CD4-positive, alpha-beta T cell treated with Interleukin-21 for 1 hour (primary cell): ENCODE measurements around the gene PRKCA.

Experiments used
- DNase-seq: peaks from one replicate; pipeline ENCODE4 v3.0.0-alpha.2; 2020

PRKCA gene

DNA sequence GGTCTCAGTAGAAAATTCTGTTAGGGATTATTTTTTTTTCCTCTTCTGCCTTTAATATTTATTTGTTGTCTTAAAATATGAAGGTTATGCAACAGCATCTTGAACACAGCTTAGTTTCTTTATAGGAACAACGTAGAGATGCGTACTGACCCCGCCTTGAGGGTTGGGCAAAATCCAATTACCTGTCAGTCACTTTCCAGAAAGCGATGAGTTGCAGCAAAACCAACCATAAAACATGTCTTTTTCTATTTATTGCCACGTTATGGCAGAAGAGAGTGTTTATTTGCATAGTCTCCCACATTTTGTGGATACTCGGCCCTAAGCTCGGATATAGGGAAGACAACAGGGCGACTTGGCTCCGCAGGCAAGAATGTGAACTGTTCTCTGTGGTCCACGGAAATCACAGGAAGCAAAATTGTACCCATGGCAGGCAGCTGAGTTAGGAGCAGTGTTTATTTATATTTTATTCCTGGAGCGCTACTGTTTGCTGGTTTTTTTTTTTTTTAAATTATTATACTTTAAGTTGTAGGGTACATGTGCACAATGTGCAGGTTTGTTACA is 488.2 kb downstream of the PRKCA start:
- DNase-seq: no peak

DNA sequence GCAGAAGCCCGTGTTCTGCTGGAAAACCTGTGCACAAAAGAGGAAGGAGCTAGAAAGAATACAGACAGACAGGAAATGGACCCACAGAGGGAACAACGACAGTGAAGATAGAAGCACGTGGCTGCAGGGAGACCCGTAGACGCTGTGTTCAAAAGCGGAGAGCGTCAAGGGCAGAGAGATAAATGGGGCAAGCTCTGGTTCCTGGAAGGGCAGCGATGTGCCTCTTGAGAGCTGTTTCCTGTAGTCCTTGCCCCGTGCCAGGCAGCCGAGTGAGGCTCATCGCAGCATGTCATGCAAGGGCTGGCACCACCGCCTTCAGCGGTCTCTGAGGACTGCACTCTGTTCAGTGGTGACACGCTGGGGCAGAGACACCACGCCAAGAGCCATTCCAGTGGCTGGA is 488.9 kb downstream of the PRKCA start:
- DNase-seq: no peak

DNA sequence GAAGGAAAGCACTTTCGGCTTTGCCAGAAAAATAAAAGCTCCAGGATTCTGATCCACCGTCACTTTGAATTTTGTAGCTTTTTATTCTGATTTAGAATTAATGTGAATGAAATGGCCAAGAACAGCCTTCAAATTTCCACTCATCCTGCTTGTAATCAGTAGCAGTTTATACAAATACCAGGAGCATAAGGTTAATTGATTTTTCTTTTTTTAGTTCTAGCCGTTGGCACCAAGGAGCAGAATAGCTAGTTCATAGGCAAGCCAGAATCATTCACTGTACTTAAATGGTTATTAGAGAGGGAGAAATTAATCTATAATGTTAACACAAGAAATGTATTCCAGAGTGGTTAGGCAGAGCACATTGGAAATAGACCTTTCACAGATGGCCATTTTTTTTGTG is 491.4 kb downstream of the PRKCA start:
- DNase-seq: no peak

DNA sequence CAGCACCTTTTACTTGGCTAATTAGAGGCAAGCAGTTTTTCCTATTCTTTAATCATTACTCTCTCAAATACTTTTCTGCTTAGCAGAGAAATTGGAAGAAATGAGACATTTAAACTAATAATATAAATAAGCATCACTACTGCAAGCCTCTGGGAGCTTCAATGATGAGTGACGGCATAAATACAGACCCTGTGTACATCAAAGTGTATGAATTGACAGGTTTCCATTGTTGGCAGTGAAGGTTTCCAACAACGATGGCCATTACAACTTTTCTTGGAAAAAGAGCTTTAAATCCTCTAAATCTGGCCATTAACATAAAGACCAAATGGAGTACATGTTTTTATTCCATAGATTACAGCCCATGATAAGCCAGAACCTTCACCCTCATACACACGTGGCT is 493.1 kb downstream of the PRKCA start:
- DNase-seq: no peak

DNA sequence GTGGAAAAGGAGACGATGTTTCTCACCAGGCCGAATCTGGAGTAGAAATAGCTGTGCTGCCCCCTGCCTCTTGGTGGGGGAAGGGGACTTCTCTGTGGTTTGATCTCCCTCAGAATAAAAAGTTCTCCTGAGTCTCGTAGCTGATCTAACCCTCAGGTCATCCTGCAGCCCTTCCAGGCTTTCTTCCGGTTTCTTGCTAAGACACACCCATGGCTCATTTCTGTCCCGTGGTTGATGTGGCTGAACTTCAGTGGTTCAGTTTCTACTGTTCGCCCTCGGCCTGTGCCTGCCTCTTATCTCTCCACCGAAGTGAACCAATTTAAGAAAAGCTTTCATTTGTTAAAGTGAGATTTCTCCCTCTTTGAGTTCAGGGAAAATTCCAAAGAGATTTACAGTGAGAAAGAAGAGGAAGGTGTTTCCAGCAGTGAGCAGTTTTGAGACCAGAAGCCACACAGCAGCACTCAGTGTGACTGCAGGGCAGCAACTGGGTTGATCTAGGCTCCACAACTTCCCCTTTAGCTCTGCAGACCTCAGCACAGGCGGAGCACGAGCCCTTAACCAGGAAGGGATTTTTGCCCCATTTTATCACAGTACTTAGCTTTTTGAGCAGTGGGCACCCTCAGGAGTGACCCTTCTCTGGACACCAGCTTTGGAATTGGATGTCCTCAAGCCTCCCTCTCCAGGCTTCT is 497.6 kb downstream of the PRKCA start:
- no peak for DNase-seq

DNA sequence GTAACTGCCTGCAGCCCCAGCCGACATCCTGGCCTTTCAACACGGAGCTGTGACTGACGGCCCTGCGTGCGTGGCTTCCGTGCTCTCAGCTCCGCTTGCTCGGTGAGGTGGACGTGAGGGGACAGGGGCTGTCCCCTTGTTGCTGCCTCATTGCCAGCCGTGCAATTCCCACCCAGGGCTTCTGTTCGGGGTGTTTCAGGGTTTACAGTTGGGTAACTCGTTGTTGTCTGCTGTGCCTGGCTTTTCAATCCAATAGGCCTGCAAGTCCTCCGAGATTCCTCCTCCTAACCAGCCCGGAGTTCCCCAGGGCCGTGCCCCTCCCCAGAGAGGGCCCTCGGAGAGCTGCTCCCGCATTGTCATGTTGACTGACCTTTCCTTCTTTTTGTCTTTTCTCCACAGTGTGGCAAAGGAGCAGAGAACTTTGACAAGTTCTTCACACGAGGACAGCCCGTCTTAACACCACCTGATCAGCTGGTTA is 501.1 kb downstream of the PRKCA start:
- DNase-seq: no peak

DNA sequence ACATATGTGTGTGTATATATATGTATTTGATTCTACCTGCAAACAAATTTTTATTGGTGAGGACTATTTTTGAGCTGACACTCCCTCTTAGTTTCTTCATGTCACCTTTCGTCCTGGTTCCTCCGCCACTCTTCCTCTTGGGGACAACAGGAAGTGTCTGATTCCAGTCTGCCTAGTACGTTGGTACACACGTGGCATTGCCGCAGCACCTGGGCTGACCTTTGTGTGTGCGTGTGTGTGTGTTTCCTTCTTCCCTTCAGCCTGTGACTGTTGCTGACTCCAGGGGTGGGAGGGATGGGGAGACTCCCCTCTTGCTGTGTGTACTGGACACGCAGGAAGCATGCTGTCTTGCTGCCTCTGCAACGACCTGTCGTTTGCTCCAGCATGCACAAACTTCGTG is 503.2 kb downstream of the PRKCA start:
- no peak for DNase-seq

DNA sequence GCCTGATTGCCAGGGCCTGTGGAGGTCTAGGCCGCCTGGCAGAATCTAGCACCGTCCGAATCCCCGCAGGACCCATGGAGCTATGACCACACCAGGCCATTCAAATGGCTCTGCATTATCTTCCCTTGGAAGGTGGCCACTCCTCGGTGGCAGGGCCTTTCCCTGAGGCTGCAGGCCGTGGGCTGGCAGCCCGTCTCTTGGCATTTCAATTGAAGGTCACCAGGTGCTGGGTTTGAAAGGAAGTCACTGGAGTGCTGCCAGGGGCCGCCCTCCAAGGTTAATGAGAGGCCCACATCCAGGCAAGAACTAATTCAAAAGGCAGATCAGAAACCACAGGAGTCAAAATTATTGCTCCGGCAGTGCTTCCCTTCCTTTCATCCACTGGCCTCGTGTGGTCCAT is 504.8 kb downstream of the PRKCA start:
- no peak for DNase-seq

DNA sequence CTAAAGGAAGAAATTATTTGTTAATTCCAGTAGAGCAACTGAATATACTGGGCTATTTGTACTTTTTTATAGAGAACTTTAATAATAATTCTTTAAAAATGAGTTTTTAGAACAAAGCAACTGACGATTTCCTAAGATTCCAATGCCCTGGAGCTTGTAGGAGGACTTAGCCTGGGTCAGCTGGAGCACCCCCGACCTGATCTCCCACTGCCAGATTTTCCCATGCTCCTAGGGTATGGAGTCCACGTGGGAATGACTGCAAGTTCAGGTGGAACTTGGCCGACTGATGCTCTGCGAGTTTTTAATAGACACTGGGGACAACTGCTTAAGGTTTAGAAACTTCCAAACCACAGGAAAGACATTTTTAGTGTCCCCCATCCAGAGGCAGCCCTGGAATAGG is 507.0 kb downstream of the PRKCA start:
- no peak for DNase-seq

DNA sequence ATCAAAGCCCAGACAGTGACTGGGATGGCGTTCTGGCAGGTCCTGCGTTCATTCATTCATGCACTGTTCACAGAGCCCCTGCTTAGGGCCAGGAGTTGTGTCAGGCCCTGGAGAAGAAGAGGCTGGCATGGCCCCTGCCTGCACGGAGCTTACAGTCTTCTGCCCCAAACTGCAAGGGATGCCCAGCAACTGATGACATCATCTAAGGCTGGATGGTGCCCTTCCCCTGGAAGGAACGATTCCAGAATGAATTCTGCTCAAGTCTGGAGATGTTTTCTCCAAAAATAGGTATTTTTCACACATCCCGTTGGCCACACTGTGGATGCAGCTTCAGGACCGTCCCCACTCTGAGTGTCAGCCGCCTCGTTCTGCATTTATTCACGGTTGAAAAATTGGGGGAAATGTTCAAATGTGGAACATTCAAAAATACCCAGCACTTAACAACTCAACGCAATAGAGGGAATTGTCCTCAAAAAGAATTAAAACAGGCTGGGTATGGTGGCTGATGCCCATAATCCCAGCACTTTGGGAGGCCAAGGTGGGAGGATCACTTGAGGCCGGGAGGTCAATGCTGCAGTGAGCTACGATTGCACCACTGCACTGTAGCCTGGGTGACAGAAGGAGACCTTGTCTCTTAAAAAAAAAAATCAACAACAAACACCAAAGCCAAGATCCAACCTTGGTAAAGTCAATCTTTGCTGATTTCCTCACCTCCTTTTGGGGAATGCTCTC is 508.7 kb downstream of the PRKCA start:
- DNase-seq: no peak

DNA sequence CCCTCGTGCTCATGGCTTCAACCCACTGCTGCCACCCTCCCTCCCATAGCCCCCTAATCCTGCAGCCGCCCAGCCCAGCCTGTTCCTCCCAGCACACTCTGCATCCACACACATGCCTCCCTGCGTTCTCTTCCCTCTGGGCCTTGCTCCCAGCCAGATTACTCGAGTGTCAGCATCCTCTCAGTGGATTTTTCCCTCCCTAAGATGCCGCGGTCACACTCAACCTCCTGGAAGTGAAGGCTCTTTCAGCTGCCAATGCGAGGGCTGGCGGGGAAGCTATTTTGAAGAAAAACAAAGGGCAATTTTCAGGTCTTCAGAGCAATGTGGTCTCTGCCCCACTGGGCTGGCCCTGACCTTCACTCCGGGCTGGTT is 509.3 kb downstream of the PRKCA start:
- DNase-seq: no peak

DNA sequence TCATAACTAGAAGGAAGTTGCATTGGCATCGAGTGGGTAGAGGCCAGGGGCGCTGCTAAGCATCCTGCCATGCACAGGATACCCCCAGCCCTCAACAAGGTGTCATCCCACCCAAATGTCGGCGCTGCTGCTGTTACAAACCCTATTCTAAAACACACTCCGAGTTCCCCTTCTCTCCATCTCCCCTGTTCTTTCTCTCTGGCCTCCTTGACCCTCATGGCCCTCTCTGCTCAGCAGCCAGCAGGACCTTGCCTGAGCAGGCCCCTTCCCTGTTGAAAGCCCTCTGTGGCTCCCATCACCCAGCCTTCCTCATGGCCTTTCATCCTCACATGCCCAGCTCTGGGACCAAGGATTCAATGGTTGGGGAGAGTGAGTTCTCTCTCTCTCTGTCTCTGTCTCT is 510.2 kb downstream of the PRKCA start:
- DNase-seq: no peak

DNA sequence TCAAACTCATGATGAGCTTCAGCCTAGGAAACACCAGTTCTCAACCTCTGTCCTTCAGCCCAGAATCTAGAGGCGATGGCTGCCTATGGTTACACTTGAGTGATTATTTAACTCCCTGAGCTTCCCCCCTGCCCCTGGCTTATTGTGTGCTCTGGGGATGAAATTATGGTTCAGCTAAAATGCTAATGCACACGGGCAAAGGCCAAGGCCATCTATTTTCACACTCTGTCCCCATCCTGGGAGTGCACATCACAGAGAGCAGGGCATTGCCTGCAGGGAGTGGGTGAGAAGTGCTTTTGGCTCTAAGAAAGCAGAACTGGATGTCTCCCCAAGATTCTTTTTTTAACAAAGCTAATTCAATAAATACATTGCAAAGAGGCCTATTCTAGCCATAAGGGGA is 510.9 kb downstream of the PRKCA start:
- DNase-seq: no peak

DNA sequence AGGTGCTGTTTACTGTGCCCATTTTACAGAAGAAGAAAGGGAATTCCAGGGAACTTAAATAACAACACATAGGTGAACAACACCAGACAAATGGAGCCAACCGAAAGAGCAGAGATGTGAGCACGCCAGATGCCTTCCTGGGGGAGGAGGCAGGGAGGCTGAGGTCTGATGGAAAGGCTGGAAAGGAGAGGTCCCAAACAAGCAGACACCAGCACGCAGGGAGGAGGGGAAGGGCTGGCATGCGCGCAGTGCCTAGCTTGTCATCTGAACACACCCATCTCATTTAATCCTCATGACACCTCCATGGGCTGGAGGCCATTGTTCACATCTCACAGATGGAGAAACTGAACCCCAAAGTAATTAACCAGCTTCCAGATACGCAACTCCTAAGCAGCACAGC is 511.6 kb downstream of the PRKCA start:
- no peak for DNase-seq

DNA sequence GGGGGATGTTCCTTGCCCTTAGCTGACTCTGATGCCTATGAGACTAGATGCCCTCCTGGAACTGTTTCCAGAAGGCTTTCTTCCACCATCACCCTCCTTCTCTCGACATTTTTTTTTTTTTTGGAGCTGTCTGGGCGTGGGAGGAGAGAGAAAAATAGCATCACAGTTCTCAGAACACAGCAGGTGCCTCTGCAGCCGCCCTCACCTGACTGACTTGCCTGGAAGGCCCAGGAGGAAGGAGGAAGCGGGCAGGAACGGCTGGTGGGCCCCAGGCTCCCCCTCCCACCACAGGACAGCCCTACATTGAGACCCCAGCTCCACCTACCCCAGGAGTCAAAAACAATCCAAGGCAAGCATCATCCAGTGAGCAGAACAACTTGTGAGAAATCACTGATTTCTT is 512.2 kb downstream of the PRKCA start:
- no peak for DNase-seq

DNA sequence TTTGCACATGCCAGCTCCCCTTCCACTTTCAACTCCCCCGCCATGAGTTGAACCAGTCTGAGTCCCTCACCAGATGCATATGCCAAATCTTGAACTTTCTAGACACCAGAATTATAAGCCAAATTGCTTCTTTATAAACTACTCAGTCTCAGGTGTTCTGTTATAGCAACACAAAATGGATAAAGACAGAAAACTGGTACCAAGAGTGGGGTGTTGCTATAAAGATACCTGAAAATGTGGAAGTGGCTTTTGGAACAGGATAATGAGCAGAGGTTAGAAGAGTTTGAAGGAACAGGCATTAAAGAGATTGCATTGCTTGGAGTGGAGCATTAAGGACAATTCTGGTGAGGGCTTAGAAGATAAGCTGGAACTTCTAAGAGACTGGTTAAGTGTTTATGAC is 515.3 kb downstream of the PRKCA start:
- no peak for DNase-seq

DNA sequence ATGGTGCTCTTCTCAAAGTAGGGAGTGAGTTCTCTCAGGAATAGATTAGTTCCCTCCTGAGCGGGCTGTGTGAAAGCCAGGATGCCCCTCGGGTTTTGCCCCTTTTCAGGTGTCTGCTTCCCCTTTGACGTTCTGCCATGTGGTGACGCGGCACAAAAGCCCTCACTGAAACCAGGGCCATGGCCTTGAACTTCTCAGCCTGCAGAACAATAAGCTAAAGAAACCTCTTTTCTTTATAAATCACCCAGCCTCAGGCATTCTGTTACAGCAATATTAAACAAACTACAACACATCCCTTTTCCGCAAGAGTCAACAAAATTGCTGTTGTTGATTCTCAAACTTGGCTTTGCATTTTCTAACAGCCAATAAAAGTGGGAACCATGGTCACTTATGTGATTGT is 517.1 kb downstream of the PRKCA start:
- DNase-seq: no peak

DNA sequence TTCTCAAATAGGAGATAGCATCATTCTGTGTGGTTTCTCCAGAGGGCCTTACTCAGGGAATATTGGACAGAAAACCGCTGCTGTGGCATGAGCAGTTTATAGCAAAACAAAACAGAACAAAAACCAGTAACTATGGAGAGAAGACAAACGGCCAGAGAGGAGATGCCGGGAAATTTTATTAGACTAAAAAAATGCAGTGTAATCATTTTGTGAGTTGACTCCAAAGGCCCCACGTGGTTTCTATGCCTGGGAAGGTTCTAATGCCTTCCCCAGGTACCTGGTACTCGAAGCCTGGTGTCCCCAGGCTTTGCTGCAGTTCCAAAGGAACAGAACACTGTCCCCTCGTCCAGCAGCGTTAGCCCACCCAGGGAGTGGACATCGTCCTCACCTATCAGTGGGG is 519.6 kb downstream of the PRKCA start:
- DNase-seq: no peak

DNA sequence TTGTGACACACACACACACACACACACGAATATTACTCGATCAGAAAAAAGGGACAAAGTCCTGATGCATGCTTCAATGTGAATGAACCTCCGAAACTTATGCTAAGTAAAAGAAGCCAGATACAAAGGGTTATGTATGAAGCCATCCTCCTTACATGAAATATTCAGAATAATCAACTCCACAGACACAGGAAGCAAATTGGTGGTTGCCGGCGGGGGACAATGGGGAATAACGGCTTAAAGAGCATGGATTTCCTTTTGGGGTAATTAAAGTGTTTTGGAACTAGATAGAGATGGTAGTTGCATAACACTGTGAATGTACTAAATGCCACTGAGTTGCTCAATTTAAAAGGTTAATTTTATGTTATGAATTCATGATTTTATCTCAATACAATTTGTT is 524.4 kb downstream of the PRKCA start:
- no peak for DNase-seq

DNA sequence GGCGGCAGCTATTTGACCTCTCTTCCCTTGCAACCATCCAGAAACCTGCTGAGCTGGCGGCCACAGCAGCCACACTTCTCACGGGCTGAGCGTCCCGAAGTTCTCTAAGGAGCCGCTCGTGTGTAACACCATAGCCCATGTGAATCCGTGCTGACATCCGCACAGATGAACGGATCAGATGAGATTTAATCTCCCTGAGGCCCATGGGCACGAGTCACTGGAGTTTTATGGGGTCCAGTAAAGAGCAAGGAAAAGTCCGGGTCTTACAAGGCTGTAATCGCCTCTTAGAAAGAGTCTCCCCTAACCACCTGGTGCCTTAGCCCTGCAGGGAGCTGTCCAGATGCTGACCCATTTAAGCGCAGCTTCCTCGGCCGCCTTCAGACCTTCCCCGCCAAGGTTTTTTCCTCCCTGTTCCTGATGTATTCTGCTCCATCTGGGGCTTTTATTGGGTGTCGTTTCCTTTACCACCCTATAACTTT is 527.0 kb downstream of the PRKCA start:
- DNase-seq: no peak

DNA sequence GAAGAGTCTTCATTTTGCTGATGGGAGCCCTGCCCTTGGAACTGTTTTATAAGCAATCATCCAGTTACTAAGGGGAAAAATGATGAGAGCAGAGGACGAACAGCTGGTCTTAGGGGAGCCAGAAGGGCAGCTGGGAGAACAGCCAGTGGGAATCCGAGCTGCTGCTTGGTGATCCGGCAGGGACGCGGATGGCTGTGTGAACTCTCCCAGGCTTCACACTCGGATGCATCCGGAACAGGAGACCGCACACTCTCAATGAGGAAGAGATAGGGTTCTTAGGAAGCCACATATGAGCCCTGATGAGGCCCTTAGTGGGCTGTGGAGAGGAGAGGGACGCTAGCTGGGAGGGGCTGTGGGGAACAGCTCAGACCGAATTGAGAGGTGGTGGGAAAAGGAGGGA is 527.5 kb downstream of the PRKCA start:
- DNase-seq: no peak

DNA sequence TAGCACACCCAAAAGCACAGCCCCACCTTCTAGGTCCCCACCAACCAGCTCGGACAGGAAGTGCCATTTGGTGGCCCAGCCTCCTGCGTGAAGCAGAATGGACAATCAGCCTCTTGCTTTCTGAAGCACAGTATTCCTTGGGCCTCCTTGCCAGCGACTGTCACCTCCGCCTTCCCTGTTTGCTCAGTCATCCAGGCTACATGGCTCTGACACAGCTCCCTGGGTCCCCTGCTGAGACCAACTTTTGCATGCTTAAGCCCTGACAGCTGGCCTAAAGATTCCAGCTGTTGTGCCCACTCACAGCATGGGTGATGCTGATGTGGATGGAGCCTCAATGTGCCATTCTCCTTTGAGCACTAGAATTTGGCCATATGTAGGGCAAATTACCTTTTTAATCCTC is 528.0 kb downstream of the PRKCA start:
- DNase-seq: no peak

DNA sequence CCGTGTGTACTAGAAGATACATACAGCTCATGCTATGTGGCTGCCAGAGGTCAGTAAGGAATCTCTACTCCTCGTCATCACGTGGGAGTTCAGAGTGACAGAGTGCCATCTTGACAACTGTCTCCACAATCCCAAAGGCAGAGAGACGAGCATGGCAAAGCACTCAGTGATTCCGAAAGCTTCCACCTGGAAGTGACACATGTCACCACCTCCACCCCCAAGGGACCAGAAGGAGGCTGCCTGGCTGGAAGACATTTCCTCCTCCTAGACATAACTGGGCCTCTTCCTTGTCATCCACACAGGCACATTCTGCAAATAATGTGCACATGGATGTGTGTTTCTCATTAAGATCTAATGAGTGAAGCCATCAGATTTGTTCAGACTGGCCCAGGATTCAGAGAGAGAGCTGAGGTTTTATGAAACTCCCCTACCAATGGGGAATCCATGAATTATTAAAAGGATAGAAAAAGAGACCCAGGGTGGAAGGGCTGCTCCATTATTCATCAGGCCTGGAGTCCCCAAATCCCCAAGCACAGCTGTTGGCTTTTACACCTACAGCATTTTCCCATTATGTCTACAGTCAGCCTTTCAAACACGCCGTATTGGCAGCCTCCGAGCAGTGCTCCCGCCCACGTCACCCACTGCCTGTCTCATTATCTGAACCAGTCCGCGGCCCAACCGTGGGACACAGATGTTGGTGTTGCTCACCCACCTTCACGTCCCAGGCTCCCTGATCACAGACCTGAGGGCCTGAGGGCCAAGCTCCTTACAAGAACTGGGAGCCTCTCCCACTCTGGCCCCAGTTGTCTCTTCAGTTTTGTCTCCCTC is 529.2 kb downstream of the PRKCA start:
- no peak for DNase-seq

DNA sequence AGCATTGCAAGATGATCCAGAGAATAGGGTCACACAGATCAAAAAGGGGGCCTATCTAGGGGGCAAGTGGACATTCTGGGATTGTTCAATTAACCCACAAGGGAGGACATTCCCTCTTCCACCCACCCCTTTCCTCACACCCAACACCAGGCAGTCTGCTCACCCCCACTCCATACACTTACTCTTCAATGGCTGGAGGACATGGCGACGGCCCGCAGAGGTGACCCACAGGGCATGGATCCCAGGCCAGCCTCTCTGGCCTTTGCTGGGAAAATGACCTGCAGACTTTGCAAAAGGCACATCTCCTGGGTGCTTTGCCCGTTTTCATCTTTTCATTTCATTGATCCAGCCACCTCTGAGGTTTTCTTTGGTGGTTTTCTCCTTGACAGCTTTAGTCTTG is 530.8 kb downstream of the PRKCA start:
- DNase-seq: no peak
